HepG2 (cell line): ENCODE measurements around the gene ECSIT. TPM values are rescaled to one million over a fixed set of nuclear protein-coding genes. Genes with fewer than 3 reads are reported as not detected.

Experiments used
- AGO2 ChIP-seq: fragments of 200-400 bp; formaldehyde crosslinking; optimal IDR thresholded peaks from 2 replicates; pipeline ENCODE3; 2017; ENCODE audit warnings: mild to moderate bottlenecking, low read depth, low read length, moderate library complexity
- BRD4 ChIP-seq: sonication (generic); formaldehyde crosslinking; IDR thresholded peaks from 2 replicates; pipeline ENCODE4 v1.4.0; 2020; ENCODE audit warnings: missing genetic modification reagents
- FLYWCH1 ChIP-seq: sonication (generic); formaldehyde crosslinking; IDR thresholded peaks from 2 replicates; pipeline ENCODE4 v1.8.1; 2023; ENCODE audit warnings: mild to moderate bottlenecking, missing genetic modification reagents
- FOXA3 ChIP-seq: IDR thresholded peaks from 2 replicates; pipeline ENCODE4 v1.6.1; 2016; ENCODE audit warnings: missing genetic modification reagents, missing compliant biosample characterization
- KLF16 ChIP-seq, 2 experiments: sonication (generic) in 1 of 2; formaldehyde crosslinking in 1 of 2; IDR thresholded peaks; 2 replicates each; pipeline versions ENCODE4 v1.6.1 to v1.8.0; 2016 to 2023; ENCODE audit warnings: missing genetic modification reagents in 2 of 2, missing compliant biosample characterization in 1 of 2
- MYC ChIP-seq: sonication (generic); formaldehyde crosslinking; IDR thresholded peaks from 2 replicates; pipeline ENCODE4 v1.9.0; 2021; ENCODE audit warnings: missing genetic modification reagents, borderline replicate concordance
- MYPOP ChIP-seq: sonication (generic); formaldehyde crosslinking; IDR thresholded peaks from 2 replicates; pipeline ENCODE4 v1.8.1; 2023; ENCODE audit warnings: mild to moderate bottlenecking, moderate library complexity, missing genetic modification reagents
- SMARCE1 ChIP-seq: fragments of 450-650 bp; IDR thresholded peaks from 2 replicates; pipeline ENCODE4 v1.6.1; 2017; ENCODE audit warnings: borderline replicate concordance
- STAT6 ChIP-seq: sonication (generic); formaldehyde crosslinking; IDR thresholded peaks from 2 replicates; pipeline ENCODE4 v1.4.0; 2020; ENCODE audit warnings: missing genetic modification reagents, mild to moderate bottlenecking, borderline replicate concordance
- TGIF2 ChIP-seq: IDR thresholded peaks from 2 replicates; pipeline ENCODE4 v1.6.1; 2016; ENCODE audit warnings: control low read depth, missing compliant biosample characterization
- ZBTB20 ChIP-seq: sonication (generic); formaldehyde crosslinking; IDR thresholded peaks from 2 replicates; pipeline ENCODE4 v1.8.1; 2023; ENCODE audit warnings: missing genetic modification reagents, low read depth, mild to moderate bottlenecking, borderline replicate concordance
- ZNF24 ChIP-seq: fragments of 450-650 bp; IDR thresholded peaks from 2 replicates; pipeline ENCODE4 v1.6.1; 2017; ENCODE audit warnings: antibody characterized with exemption, mild to moderate bottlenecking
- ZNF343 ChIP-seq: sonication (generic); formaldehyde crosslinking; IDR thresholded peaks from 2 replicates; pipeline ENCODE4 v1.4.0; 2020; ENCODE audit warnings: mild to moderate bottlenecking, missing genetic modification reagents
- ZNF543 ChIP-seq: sonication (generic); formaldehyde crosslinking; IDR thresholded peaks from 2 replicates; pipeline ENCODE4 v1.4.0; 2020; ENCODE audit warnings: mild to moderate bottlenecking, missing genetic modification reagents
- ZNF556 ChIP-seq: sonication (generic); formaldehyde crosslinking; IDR thresholded peaks from 2 replicates; pipeline ENCODE4 v1.4.0; 2020; ENCODE audit warnings: mild to moderate bottlenecking, missing genetic modification reagents, borderline replicate concordance
- ZNF598 ChIP-seq: sonication (generic); formaldehyde crosslinking; IDR thresholded peaks from 2 replicates; pipeline ENCODE4 v1.5.1; 2020; ENCODE audit warnings: mild to moderate bottlenecking, missing genetic modification reagents, borderline replicate concordance
- ZNF816 ChIP-seq: sonication (generic); formaldehyde crosslinking; IDR thresholded peaks from 2 replicates; pipeline ENCODE4 v1.8.0; 2022; ENCODE audit warnings: missing genetic modification reagents, mild to moderate bottlenecking, borderline replicate concordance
- ZZZ3 ChIP-seq: sonication (generic); formaldehyde crosslinking; IDR thresholded peaks from 2 replicates; pipeline ENCODE4 v1.4.0; 2020; ENCODE audit warnings: missing genetic modification reagents, mild to moderate bottlenecking, borderline replicate concordance
- polyA plus RNA-seq, 8 experiments: library from polyadenylated mRNA; depleted of rRNA in 3 of 8; stranded (reverse) in 7 of 8; unstranded in 1 of 8; fragments of >200 nt; fragmentation: Illumina TruSeq in 4 of 8; extraction: Trizol in 4 of 8; gene quantifications; 2 replicates each; pipeline versions ENCODE4 v1.2.1 to v1.2.3, GENCODE V29; 2011 to 2016; ENCODE audit warnings: low read depth in 4 of 8, missing spikeins in 1 of 8, mixed read lengths in 1 of 8; ENCODE audit not compliant: insufficient read depth in 1 of 8
- total RNA-seq, 5 experiments: library from RNA; depleted of rRNA; stranded (reverse); fragments of >200 nt; fragmentation: Illumina TruSeq; extraction: Trizol; gene quantifications; 2 replicates each; pipeline ENCODE4 v1.2.3, GENCODE V29; 2016; ENCODE audit warnings: low read depth in 1 of 5
- TF ChIP-seq, protein P1 (sequence below): sonication (generic); formaldehyde crosslinking; IDR thresholded peaks from 2 replicates; pipeline ENCODE4 v1.9.0; 2021; ENCODE audit warnings: missing genetic modification reagents, mild to moderate bottlenecking, borderline replicate concordance
- TF ChIP-seq, protein P2 (sequence below): sonication (generic); formaldehyde crosslinking; IDR thresholded peaks from 2 replicates; pipeline ENCODE4; 2020; ENCODE audit warnings: missing genetic modification reagents, mild to moderate bottlenecking, borderline replicate concordance

The ECSIT gene
- total and polyA plus RNA-seq, 2 of the 13 experiments (the other 11 are each of a cell fraction or from before 2014, with no cell fraction given) = 36.4 to 62.3 TPM

GRCh38 chr19:11528551-11529341 lies at the start of gene ECSIT (continued):
- TF ChIP-seq ZBTB20 (CRISPR knock-in tag) (peak; percentile 19; the same call in 1 of the 2 replicates), TGIF2 (CRISPR knock-in tag) (peak; percentile 97), ZNF816 (CRISPR knock-in tag) (peak; percentile 90; the same call in 1 of the 2 replicates), ZNF343 (CRISPR knock-in tag) (0 out of 2 replicates have a peak, but pooled peaks have one; percentile 23), ZNF598 (CRISPR knock-in tag) (peak; percentile 91; the same call in 1 of the 2 replicates), ZNF556 (CRISPR knock-in tag) (0 out of 2 replicates have a peak, but pooled peaks have one; percentile 87), SMARCE1 (no peak), BRD4 (CRISPR knock-in tag) (no peak), FOXA3 (CRISPR knock-in tag) (peak; percentile 40; the same call in 1 of the 2 replicates), ZNF24 (no peak), AGO2 (peak; percentile 37), FLYWCH1 (CRISPR knock-in tag) (0 out of 2 replicates have a peak, but pooled peaks have one; percentile 82), ZNF543 (CRISPR knock-in tag) (0 out of 2 replicates have a peak, but pooled peaks have one; percentile 62), KLF16 (CRISPR knock-in tag; IDR thresholded peaks at IDR 0.05) (peak in 1 of 2 experiments; percentile 83; a peak in 1 of 4 replicates), MYC (peak; percentile 84), MYPOP (CRISPR knock-in tag) (0 out of 2 replicates have a peak, but pooled peaks have one; percentile 30), STAT6 (0 out of 2 replicates have a peak, but pooled peaks have one; percentile 2), ZZZ3 (0 out of 2 replicates have a peak, but pooled peaks have one; percentile 36)
- TF ChIP-seq, protein P1, sequence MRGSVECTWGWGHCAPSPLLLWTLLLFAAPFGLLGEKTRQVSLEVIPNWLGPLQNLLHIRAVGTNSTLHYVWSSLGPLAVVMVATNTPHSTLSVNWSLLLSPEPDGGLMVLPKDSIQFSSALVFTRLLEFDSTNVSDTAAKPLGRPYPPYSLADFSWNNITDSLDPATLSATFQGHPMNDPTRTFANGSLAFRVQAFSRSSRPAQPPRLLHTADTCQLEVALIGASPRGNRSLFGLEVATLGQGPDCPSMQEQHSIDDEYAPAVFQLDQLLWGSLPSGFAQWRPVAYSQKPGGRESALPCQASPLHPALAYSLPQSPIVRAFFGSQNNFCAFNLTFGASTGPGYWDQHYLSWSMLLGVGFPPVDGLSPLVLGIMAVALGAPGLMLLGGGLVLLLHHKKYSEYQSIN = no peak
- TF ChIP-seq, protein P2, sequence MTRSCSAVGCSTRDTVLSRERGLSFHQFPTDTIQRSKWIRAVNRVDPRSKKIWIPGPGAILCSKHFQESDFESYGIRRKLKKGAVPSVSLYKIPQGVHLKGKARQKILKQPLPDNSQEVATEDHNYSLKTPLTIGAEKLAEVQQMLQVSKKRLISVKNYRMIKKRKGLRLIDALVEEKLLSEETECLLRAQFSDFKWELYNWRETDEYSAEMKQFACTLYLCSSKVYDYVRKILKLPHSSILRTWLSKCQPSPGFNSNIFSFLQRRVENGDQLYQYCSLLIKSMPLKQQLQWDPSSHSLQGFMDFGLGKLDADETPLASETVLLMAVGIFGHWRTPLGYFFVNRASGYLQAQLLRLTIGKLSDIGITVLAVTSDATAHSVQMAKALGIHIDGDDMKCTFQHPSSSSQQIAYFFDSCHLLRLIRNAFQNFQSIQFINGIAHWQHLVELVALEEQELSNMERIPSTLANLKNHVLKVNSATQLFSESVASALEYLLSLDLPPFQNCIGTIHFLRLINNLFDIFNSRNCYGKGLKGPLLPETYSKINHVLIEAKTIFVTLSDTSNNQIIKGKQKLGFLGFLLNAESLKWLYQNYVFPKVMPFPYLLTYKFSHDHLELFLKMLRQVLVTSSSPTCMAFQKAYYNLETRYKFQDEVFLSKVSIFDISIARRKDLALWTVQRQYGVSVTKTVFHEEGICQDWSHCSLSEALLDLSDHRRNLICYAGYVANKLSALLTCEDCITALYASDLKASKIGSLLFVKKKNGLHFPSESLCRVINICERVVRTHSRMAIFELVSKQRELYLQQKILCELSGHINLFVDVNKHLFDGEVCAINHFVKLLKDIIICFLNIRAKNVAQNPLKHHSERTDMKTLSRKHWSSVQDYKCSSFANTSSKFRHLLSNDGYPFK (CRISPR knock-in tag) = peak; percentile 98
